Measurements from ENCODE around the gene SLC6A20.

GRCh38 chr3:45774581-45775521 is 21.5 kb downstream of the SLC6A20 start:
- TF ChIP-seq CTCF (IDR thresholded peaks at IDR 0.05) (no peak), POLR2A (IDR thresholded peaks at IDR 0.05) (no peak), EP300 (IDR thresholded peaks at IDR 0.05) (no peak)
